Neural cell (in vitro differentiated cells): ENCODE measurements around the gene FCN2. TPM values are rescaled to one million over a fixed set of nuclear protein-coding genes. Genes with fewer than 3 reads are reported as not detected.

ENCODE experiments used
- H2AFZ ChIP-seq: fragments of 200-600, 300-800 bp; sonication (generic), shearing (Covaris generic); 2 replicates; pipeline ENCODE4 v1.6.0; 2014; ENCODE audit warnings: low read depth, mild to moderate bottlenecking, antibody characterized with exemption, low read length, moderate library complexity
- H3F3A ChIP-seq: fragments of 200-600 bp; shearing (Covaris generic); 2 replicates; pipeline ENCODE4 v1.6.1; 2016; ENCODE audit warnings: mild to moderate bottlenecking, moderate library complexity, mixed read lengths, antibody characterized with exemption, low read length; ENCODE audit not compliant: insufficient read depth, poor library complexity, severe bottlenecking
- H3K27ac ChIP-seq: fragments of 200-600, 300-800 bp; sonication (generic), shearing (Covaris generic); 2 replicates; pipeline ENCODE4 v1.5.1; 2014; ENCODE audit warnings: mild to moderate bottlenecking, low read length, moderate library complexity
- H3K27me3 ChIP-seq: fragments of 300-800, 200-600 bp; sonication (generic), shearing (Covaris generic); 2 replicates; pipeline ENCODE4 v1.6.0; 2014; ENCODE audit warnings: mild to moderate bottlenecking, low read depth, low read length, moderate library complexity; ENCODE audit not compliant: insufficient read depth
- H3K36me3 ChIP-seq: fragments of 300-800, 200-600 bp; sonication (generic), shearing (Covaris generic); 2 replicates; pipeline ENCODE4 v1.5.1; 2014; ENCODE audit warnings: mild to moderate bottlenecking, antibody characterized with exemption, low read length, moderate library complexity; ENCODE audit not compliant: insufficient read depth
- H3K4me2 ChIP-seq: fragments of 300-800, 200-600 bp; sonication (generic), shearing (Covaris generic); 2 replicates; pipeline ENCODE4 v1.6.0; 2014; ENCODE audit warnings: mild to moderate bottlenecking, low read length
- H3K4me3 ChIP-seq: fragments of 300-800, 200-600 bp; sonication (generic), shearing (Covaris generic); 2 replicates; pipeline ENCODE4 v1.5.1; 2014; ENCODE audit warnings: mild to moderate bottlenecking, low read length, moderate library complexity
- H3K79me2 ChIP-seq: fragments of 200-600 bp; shearing (Covaris generic); replicated peaks from 2 replicates; pipeline ENCODE4 v1.6.0; 2014; ENCODE audit warnings: mild to moderate bottlenecking, low read length, moderate library complexity; ENCODE audit not compliant: insufficient read depth
- H3K9ac ChIP-seq: fragments of 300-800, 200-600 bp; sonication (generic), shearing (Covaris generic); 2 replicates; pipeline ENCODE4 v1.6.1; 2016; ENCODE audit warnings: mild to moderate bottlenecking, low read length, mixed read lengths
- H3K9me2 ChIP-seq: fragments of 200-600 bp; shearing (Covaris generic); 2 replicates; pipeline ENCODE4 v1.6.1; 2016; ENCODE audit warnings: mild to moderate bottlenecking, low read length, mixed read lengths; ENCODE audit not compliant: insufficient read depth
- H3K9me3 ChIP-seq: fragments of 200-600, 300-800 bp; sonication (generic), shearing (Covaris generic); 2 replicates; pipeline ENCODE4 v1.6.1; 2016; ENCODE audit warnings: mild to moderate bottlenecking, mixed run types, low read length, moderate library complexity, mixed read lengths
- H4K20me1 ChIP-seq: fragments of 200-600 bp; shearing (Covaris generic); 2 replicates; pipeline ENCODE4 v1.6.1; 2016; ENCODE audit warnings: mild to moderate bottlenecking, mixed run types; ENCODE audit not compliant: insufficient read depth
- CTCF ChIP-seq: fragments of 450-650 bp; IDR thresholded peaks from 2 replicates; pipeline ENCODE4 v1.5.1; 2014; ENCODE audit warnings: antibody characterized with exemption, mild to moderate bottlenecking, moderate library complexity; ENCODE audit not compliant: poor library complexity, severe bottlenecking
- EP300 ChIP-seq: fragments of 450-650 bp; conservative IDR thresholded peaks from 2 replicates; pipeline ENCODE4 v1.6.1; 2014; ENCODE audit warnings: antibody characterized with exemption, mild to moderate bottlenecking, moderate library complexity; ENCODE audit not compliant: poor library complexity, severe bottlenecking
- EZH2 ChIP-seq: fragments of 200-600, 300-800 bp; shearing (Covaris generic), sonication (generic); IDR thresholded peaks from 2 replicates; pipeline ENCODE4 v1.6.1; 2014; ENCODE audit warnings: antibody characterized with exemption, low read length, borderline replicate concordance, mild to moderate bottlenecking; ENCODE audit not compliant: insufficient read depth, poor library complexity, severe bottlenecking
- MXI1 ChIP-seq: fragments of 450-650 bp; conservative IDR thresholded peaks from 2 replicates; pipeline ENCODE4 v1.6.1; 2014; ENCODE audit warnings: antibody characterized with exemption, mild to moderate bottlenecking; ENCODE audit not compliant: poor library complexity, severe bottlenecking
- POLR2AphosphoS5 ChIP-seq: IDR thresholded peaks from 2 replicates; pipeline ENCODE4 v1.6.1; 2012
- RAD21 ChIP-seq: fragments of 450-650 bp; conservative IDR thresholded peaks from 2 replicates; pipeline ENCODE4 v1.6.1; 2014; ENCODE audit warnings: antibody characterized with exemption, mild to moderate bottlenecking, moderate library complexity
- SMC3 ChIP-seq: fragments of 450-650 bp; conservative IDR thresholded peaks from 2 replicates; pipeline ENCODE4 v1.6.1; 2014; ENCODE audit warnings: antibody characterized with exemption, mild to moderate bottlenecking, moderate library complexity; ENCODE audit not compliant: poor library complexity
- TAF1 ChIP-seq: IDR thresholded peaks from 2 replicates; pipeline ENCODE4 v1.6.1; 2012; ENCODE audit warnings: low read depth
- polyA plus RNA-seq: library from polyadenylated mRNA; depleted of rRNA; stranded (reverse); fragments of >200 nt; gene quantifications from 2 replicates; pipeline ENCODE4 v1.2.3, GENCODE V29; 2014
- TF ChIP-seq, protein P1 (sequence below): IDR thresholded peaks from 2 replicates; pipeline ENCODE4 v1.6.1; 2012; ENCODE audit warnings: borderline replicate concordance

Gene FCN2
- polyA plus RNA-seq, 1 donor from 2014 or later: not detected

- H3K79me2 ChIP-seq: no peaks in the 10 kb centered on the region
- H3K4me2 ChIP-seq: no peak overlapping the region
- H3F3A ChIP-seq: no peaks in the 10 kb centered on the region
- H3K9me3 ChIP-seq: no peaks in the 10 kb centered on the region
- TF ChIP-seq EP300: no peak
- no peak for TF ChIP-seq EZH2
- TF ChIP-seq TAF1: no peak
- TF ChIP-seq, protein P1, sequence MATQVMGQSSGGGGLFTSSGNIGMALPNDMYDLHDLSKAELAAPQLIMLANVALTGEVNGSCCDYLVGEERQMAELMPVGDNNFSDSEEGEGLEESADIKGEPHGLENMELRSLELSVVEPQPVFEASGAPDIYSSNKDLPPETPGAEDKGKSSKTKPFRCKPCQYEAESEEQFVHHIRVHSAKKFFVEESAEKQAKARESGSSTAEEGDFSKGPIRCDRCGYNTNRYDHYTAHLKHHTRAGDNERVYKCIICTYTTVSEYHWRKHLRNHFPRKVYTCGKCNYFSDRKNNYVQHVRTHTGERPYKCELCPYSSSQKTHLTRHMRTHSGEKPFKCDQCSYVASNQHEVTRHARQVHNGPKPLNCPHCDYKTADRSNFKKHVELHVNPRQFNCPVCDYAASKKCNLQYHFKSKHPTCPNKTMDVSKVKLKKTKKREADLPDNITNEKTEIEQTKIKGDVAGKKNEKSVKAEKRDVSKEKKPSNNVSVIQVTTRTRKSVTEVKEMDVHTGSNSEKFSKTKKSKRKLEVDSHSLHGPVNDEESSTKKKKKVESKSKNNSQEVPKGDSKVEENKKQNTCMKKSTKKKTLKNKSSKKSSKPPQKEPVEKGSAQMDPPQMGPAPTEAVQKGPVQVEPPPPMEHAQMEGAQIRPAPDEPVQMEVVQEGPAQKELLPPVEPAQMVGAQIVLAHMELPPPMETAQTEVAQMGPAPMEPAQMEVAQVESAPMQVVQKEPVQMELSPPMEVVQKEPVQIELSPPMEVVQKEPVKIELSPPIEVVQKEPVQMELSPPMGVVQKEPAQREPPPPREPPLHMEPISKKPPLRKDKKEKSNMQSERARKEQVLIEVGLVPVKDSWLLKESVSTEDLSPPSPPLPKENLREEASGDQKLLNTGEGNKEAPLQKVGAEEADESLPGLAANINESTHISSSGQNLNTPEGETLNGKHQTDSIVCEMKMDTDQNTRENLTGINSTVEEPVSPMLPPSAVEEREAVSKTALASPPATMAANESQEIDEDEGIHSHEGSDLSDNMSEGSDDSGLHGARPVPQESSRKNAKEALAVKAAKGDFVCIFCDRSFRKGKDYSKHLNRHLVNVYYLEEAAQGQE: no peak
- no peak for TF ChIP-seq RAD21
- no peak for TF ChIP-seq CTCF
- TF ChIP-seq MXI1: no peak
- TF ChIP-seq SMC3: no peak
- TF ChIP-seq POLR2AphosphoS5: no peak
- no peak overlapping the region for H3K4me3 ChIP-seq
- H3K27me3 ChIP-seq: no peaks in the 10 kb centered on the region
- H3K9me2 ChIP-seq: no peaks in the 10 kb centered on the region
- no peaks in the 10 kb centered on the region for H4K20me1 ChIP-seq
- H3K27ac ChIP-seq: no peak overlapping the region
- no peaks in the 10 kb centered on the region for H3K36me3 ChIP-seq
- H2AFZ ChIP-seq: no peak overlapping the region
- H3K9ac ChIP-seq: no peak overlapping the region
Observed at GRCh38 chr9:134835448-134835847, 45.2 kb upstream of the FCN2 start.

DNA sequence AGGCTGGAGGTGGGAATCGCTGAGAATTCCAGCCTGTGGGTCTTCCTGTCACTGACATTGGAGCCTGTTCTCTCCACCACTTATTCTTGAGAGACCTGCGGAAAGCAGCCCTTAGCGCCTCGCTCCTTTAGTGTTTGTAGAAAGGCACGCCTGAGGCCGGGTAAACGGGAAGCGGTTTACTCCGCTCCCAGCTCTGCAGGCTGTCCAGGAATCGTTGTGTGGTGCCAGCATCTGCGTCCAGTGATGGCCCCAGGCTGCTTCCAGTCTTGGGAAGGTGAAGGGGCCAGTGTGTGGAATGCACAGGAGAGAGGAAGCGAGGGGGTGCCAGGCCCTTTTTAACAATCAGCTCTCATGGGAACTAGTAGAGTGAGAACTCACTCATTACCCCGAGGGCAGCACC is 44.6 kb upstream of the FCN2 start:
- Histone ChIP-seq H3K36me3 (no peaks in the 10 kb centered on the region), H3K4me2 (no peak overlapping the region), H3K9ac (no peak overlapping the region), H3K9me3 (no peaks in the 10 kb centered on the region), H3K9me2 (no peaks in the 10 kb centered on the region), H3K27me3 (no peaks in the 10 kb centered on the region), H4K20me1 (no peaks in the 10 kb centered on the region), H3K4me3 (no peak overlapping the region), H2AFZ (no peak overlapping the region), H3K79me2 (no peaks in the 10 kb centered on the region), H3F3A (no peaks in the 10 kb centered on the region), H3K27ac (no peak overlapping the region)
- no peak for TF ChIP-seq MXI1
- no peak for TF ChIP-seq EZH2
- no peak for TF ChIP-seq SMC3
